ENCODE results near the gene ADCK2. TPM values are rescaled to one million over a fixed set of nuclear protein-coding genes. Genes with fewer than 3 reads are reported as not detected.

The ADCK2 gene
- total and polyA plus RNA-seq, 9 of the 15 experiments (the other 6 are each of a cell fraction or from before 2014, with no cell fraction given) = 0.08 to 14.3 (median 9.7) TPM

GRCh38 chr7:140696024-140696679 is 23.4 kb downstream of the ADCK2 start:
- Histone ChIP-seq H3K27ac (ENCODE audit: extremely low read depth, low read depth, low read length) (peak overlapping the region; percentile 85), H3K4me2 (ENCODE audit: insufficient read depth, low read length) (peak overlapping the region; percentile 100), H2AFZ (ENCODE audit: low read depth, low read length) (peak overlapping the region; percentile 95), H3K36me3 (ENCODE audit: control insufficient read depth, insufficient read depth, low read length) (peaks cover 24% of the 10 kb centered on the region; the same call in 2 of the 3 replicates), H3K4me1 (replicated peaks in 1 of 2; ENCODE audit: control insufficient read depth in 2 of 2, insufficient read depth in 2 of 2, low read length in 2 of 2) (peaks cover 18 to 36% of the 10 kb centered on the region in 2 experiments; a peak in 3 of 5 replicates), H4K20me1 (replicated peaks; ENCODE audit: control insufficient read depth, insufficient read depth, low read length) (0 out of 2 replicates have a peak, but pooled peaks cover 7% of the 10 kb centered on the region), H3K27me3 (ENCODE audit: control insufficient read depth in 2 of 2, insufficient read depth in 2 of 2, low read length in 2 of 2) (no peaks in the 10 kb centered on the region; a peak in 1 of 5 replicates), H3K9me3 (replicated peaks; ENCODE audit: control insufficient read depth, insufficient read depth, low read depth, low read length) (no peaks in the 10 kb centered on the region), H3K79me2 (ENCODE audit: control insufficient read depth, insufficient read depth, low read length) (peaks cover 43% of the 10 kb centered on the region), H3K4me3 (peak overlapping the region; percentile 86), H3K9me1 (ENCODE audit: control insufficient read depth, insufficient read depth, low read length) (peaks cover 3% of the 10 kb centered on the region), H3K9ac (ENCODE audit: insufficient read depth in 1 of 2, low read depth in 2 of 2, low read length in 2 of 2) (peak overlapping the region; percentile 80 to 95)
- ChIA-PET CTCF (ENCODE audit: low intra/inter-chr PET ratio) (no interaction called here), POLR2A (interaction anchor here (0.6 to 1.5 kb wide), 7 partner anchors 11 to 286 kb away, joined by 3 to 7 read pairs (median 3); no protein-coding TSS in a partner anchor)
- peak; percentile 84 for FAIRE-seq
- intact Hi-C loops (cut with micrococcal nuclease) (loop anchor here (5.0 to 10.0 kb wide), 2 partner anchors 229 to 316 kb away; partner anchors contain the start of genes BRAF and MRPS33), in situ Hi-C loops (cut with MboI) (no loop called here)
- DNase-seq (ENCODE audit: extremely low read depth in 1 of 4, low spot score in 3 of 4) = peak; percentile 99
- ATAC-seq = peak; percentile 8
- BruUV-seq (replicated peaks) = TSS peak; percentile 87
- WGBS (ENCODE audit: insufficient coverage, low coverage, missing lambda C conversion rate) = 27% methylated on average over 22 of the region's 23 CpGs
- TF ChIP-seq USF1 (CRISPR knock-in tag; IDR thresholded peaks at IDR 0.05) (peak; percentile 25; the same call in 1 of the 2 replicates), ZNF512 (tag; IDR thresholded peaks at IDR 0.05) (0 out of 2 replicates have a peak, but pooled peaks have one; percentile 30), ATF3 (IDR thresholded peaks at IDR 0.05) (peak; percentile 86), ATF3 (CRISPR knock-in tag; conservative IDR thresholded peaks at IDR 0.05) (no peak; the same call in 1 of the 2 replicates), TAF9B (IDR thresholded peaks at IDR 0.05; ENCODE audit: partially characterized antibody) (peak; percentile 90), SOX6 (IDR thresholded peaks at IDR 0.05) (no peak; the same call in 1 of the 2 replicates), ARNT (IDR thresholded peaks at IDR 0.05) (peak; percentile 44 to 56; a peak in 1 of 4 replicates), ZNF316 (IDR thresholded peaks at IDR 0.05) (no peak), BHLHE40 (IDR thresholded peaks at IDR 0.05; ENCODE audit: low read length) (peak; percentile 47; the same call in 1 of the 2 replicates), PHF20 (IDR thresholded peaks at IDR 0.05; ENCODE audit: partially characterized antibody) (peak; percentile 83), KHSRP (IDR thresholded peaks at IDR 0.05) (peak; percentile 95), JUN (IDR thresholded peaks at IDR 0.05; ENCODE audit: borderline replicate concordance, low read depth, low read length) (0 out of 2 replicates have a peak, but pooled peaks have one; percentile 22), JUN (CRISPR knock-in tag; IDR thresholded peaks at IDR 0.05; ENCODE audit: borderline replicate concordance) (peak; percentile 91), PCBP2 (IDR thresholded peaks at IDR 0.05; ENCODE audit: low read depth, low read length, poor library complexity, severe bottlenecking) (no peak), PBX2 (CRISPR knock-in tag; IDR thresholded peaks at IDR 0.05; ENCODE audit: low read depth) (no peak), PBX2 (tag; conservative IDR thresholded peaks at IDR 0.05; ENCODE audit: low read depth) (no peak; the same call in 1 of the 2 replicates)
